A549 (cell line): ENCODE measurements around the gene DNASE1L1.

ENCODE experiments used
- CHD2 ChIP-seq: fragments of 150-350 bp; IDR thresholded peaks from 2 replicates; pipeline ENCODE4 v1.6.1; 2014; ENCODE audit warnings: low read length; ENCODE audit not compliant: partially characterized antibody
- CTCF ChIP-seq: fragments of >200 bp; sonication (Bioruptor Twin); formaldehyde crosslinking; IDR thresholded peaks from 3 replicates; pipeline ENCODE4 v1.5.1; 2016
- MAX ChIP-seq: IDR thresholded peaks from 2 replicates; pipeline ENCODE4 v1.6.1; 2012
- MAZ ChIP-seq: fragments of 150-350 bp; IDR thresholded peaks from 2 replicates; pipeline ENCODE4 v1.6.1; 2014; ENCODE audit warnings: antibody characterized with exemption, low read depth, low read length, borderline replicate concordance
- MYC ChIP-seq: IDR thresholded peaks from 2 replicates; pipeline ENCODE4 v1.6.1; 2012; ENCODE audit warnings: mild to moderate bottlenecking, inconsistent platforms, low read length, improper control_type of control experiment, borderline replicate concordance
- NFE2L2 ChIP-seq: fragments of 150-350 bp; conservative IDR thresholded peaks from 2 replicates; pipeline ENCODE4 v1.6.1; 2014; ENCODE audit warnings: low read length
- RNF2 ChIP-seq: fragments of 200-600 bp; sonication (generic); IDR thresholded peaks from 2 replicates; pipeline ENCODE4 v1.6.1; 2016; ENCODE audit warnings: low read depth, mild to moderate bottlenecking, antibody characterized with exemption, moderate library complexity, borderline replicate concordance
- TFCP2L1 ChIP-seq: fragments of 250-450 bp; sonication (Bioruptor Pico); IDR thresholded peaks from 2 replicates; pipeline ENCODE4 v1.5.0; 2021; ENCODE audit warnings: mild to moderate bottlenecking
- ZFP36 ChIP-seq: fragments of 450-650 bp; IDR thresholded peaks from 2 replicates; pipeline ENCODE4 v1.6.1; 2014; ENCODE audit warnings: borderline replicate concordance; ENCODE audit not compliant: partially characterized antibody

- TF ChIP-seq CTCF (no peak), CHD2 (no peak), MYC (no peak), MAX (no peak), RNF2 (no peak), NFE2L2 (no peak), TFCP2L1 (CRISPR knock-in tag) (no peak), MAZ (no peak), ZFP36 (no peak)
These were observed 41.4 kb downstream of the DNASE1L1 start for GRCh38 chrX:154367474-154368308.
